Measurements from ENCODE around the gene MIB2.

DNA sequence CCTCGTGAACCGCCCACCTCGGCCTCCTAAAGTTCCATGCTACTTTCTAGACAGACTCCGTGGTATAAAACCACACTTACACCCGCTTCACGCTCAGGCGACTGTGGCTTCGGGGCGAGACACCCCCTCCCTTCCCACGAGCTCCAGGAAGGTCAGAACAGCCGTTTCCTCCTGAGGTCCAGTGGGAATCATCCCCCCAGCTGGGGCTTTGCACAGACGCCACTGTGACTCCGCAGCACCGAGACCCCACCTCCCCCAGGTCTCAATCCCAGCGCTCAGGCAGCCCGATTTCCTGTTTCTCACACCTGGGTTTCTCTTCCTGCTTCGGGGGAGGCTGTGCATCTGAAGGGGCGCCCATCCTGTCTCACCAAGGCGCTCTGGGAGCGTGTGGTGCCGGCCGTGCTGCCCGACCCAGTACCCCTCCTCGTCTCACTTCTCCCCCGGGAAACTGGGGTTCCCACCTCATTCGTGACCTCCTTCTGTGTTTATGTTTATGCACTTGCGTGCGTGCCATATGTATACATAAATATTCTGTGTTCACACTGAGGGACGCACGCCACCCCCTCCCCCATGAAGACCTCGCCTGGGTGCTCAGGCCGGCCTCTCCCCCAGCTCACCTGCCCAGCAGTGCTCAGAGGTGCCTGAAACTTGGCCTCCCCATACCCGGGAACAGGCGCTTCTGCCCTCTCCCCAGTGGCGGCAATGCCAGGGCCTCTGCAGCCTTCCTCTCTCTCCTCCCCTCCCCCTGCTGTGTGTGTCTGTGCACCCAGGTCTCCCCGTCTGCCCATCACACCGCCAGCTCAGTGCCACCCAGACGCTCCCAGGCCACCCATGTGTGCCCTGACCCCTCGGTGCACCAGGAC, 62.6 kb downstream of the MIB2 start:
- TF ChIP-seq EZH2 (IDR thresholded peaks at IDR 0.05) (no peak), POLR2AphosphoS5 (IDR thresholded peaks at IDR 0.05; ENCODE audit: borderline replicate concordance, low read depth, low read length) (no peak)
